Measurements from ENCODE around the gene NR2C2AP.

- TF ChIP-seq CTCF (conservative IDR thresholded peaks at IDR 0.05 in 1 of 2, IDR thresholded peaks at IDR 0.05 in 1 of 2; ENCODE audit: low read depth in 1 of 2, low read length in 2 of 2) (no peak), EZH2 (IDR thresholded peaks at IDR 0.05; ENCODE audit: low read length, missing control alignments) (no peak)
Measured at GRCh38 chr19:19152668-19153384, 50.4 kb downstream of the NR2C2AP start.
